CD4-positive, alpha-beta T cell treated with Interferon alpha-2 for 1 hour (primary cell): ENCODE measurements around the gene MB21D2.
"Not testable (repeated sequence)": the region's sequence is repeated elsewhere in the genome, so short reads cannot be mapped to it uniquely, and the experiment has no call there.

Experiments used
- DNase-seq, 2 donors: peaks; one replicate each; pipeline ENCODE4 v3.0.0-alpha.2; 2020 to 2022

MB21D2 gene

GRCh38 chr3:192917404-192918274, at the start of gene MB21D2:
Gene MB21D2 (minus strand): TSS chr3:192917856. CDS start chr3:192917840, 16 bp downstream.
- DNase-seq = peak; percentile 32 to 64

GRCh38 chr3:192964959-192965719, 47.5 kb upstream of the MB21D2 start:
- not testable (repeated sequence) for DNase-seq

- DNase-seq = no peak
Measured at GRCh38 chr3:192959773-192960172, 42.1 kb upstream of the MB21D2 start.

GRCh38 chr3:192958219-192958872, 40.7 kb upstream of the MB21D2 start:
- DNase-seq = no peak

- DNase-seq = peak; percentile 14 to 58
Measured at GRCh38 chr3:192957441-192958021, 39.9 kb upstream of the MB21D2 start.

GRCh38 chr3:192953926-192954325, 36.3 kb upstream of the MB21D2 start:
- no peak for DNase-seq

GRCh38 chr3:192947421-192947820, 29.8 kb upstream of the MB21D2 start:
- no peak for DNase-seq

GRCh38 chr3:192943393-192943792, 25.7 kb upstream of the MB21D2 start:
- DNase-seq = no peak

GRCh38 chr3:192942625-192943024, 25.0 kb upstream of the MB21D2 start:
- DNase-seq = no peak

- DNase-seq = no peak
Measured at GRCh38 chr3:192940129-192940528, 22.5 kb upstream of the MB21D2 start.

GRCh38 chr3:192935441-192935840, 17.8 kb upstream of the MB21D2 start:
- DNase-seq = no peak

GRCh38 chr3:192933779-192934460, 16.3 kb upstream of the MB21D2 start:
- no peak for DNase-seq

- DNase-seq = no peak
Measured at GRCh38 chr3:192933259-192933658, 15.6 kb upstream of the MB21D2 start.

- no peak for DNase-seq
Measured at GRCh38 chr3:192931825-192932224, 14.2 kb upstream of the MB21D2 start.

GRCh38 chr3:192930577-192930976, 12.9 kb upstream of the MB21D2 start:
- no peak for DNase-seq

GRCh38 chr3:192929755-192930547, 12.3 kb upstream of the MB21D2 start:
- DNase-seq = no peak

- DNase-seq = no peak
Measured at GRCh38 chr3:192929146-192929545, 11.5 kb upstream of the MB21D2 start.

GRCh38 chr3:192928720-192929119, 11.1 kb upstream of the MB21D2 start:
- no peak for DNase-seq

GRCh38 chr3:192928016-192928415, 10.4 kb upstream of the MB21D2 start:
- no peak for DNase-seq

GRCh38 chr3:192927016-192927415, 9.4 kb upstream of the MB21D2 start:
- no peak for DNase-seq

- DNase-seq = no peak
Measured at GRCh38 chr3:192923731-192924130, 6.1 kb upstream of the MB21D2 start.

GRCh38 chr3:192921793-192922192, 4.1 kb upstream of the MB21D2 start:
- DNase-seq = no peak
